ENCODE data around the gene ROMO1. TPM values are rescaled to one million over a fixed set of nuclear protein-coding genes. Genes with fewer than 3 reads are reported as not detected.

Gene ROMO1
- 100 to 1,000 TPM; 154 to 259 (median 192) TPM for total RNA-seq

GRCh38 chr20:35699127-35699956, at the start of gene ROMO1, which contains the start of gene NFS1:
ROMO1 (plus strand) TSS chr20:35699405; CDS start chr20:35699633, 228 bp downstream.
NFS1 (minus strand) TSS chr20:35699352; CDS start chr20:35699288, 64 bp downstream.
- Histone ChIP-seq H3K36me3 (peaks cover 0 to 52% (median 0%) of the 10 kb centered on the region in 3 donors), H3K4me1 (peaks cover 0 to 17% (median 2%) of the 10 kb centered on the region in 4 donors)
- DNase-seq: peak; percentile 82 to 94 (median 88)

GRCh38 chr20:35650632-35651031, 48.6 kb upstream of the ROMO1 start:
- Histone ChIP-seq H3K36me3 (peaks cover 0 to 31% (median 0%) of the 10 kb centered on the region in 3 donors), H3K4me1 (peaks cover 0 to 5% (median 0%) of the 10 kb centered on the region in 4 donors), H3K27me3 (no peaks in the 10 kb centered on the region), H3K9me3 (no peaks in the 10 kb centered on the region), H3K27ac (no peak overlapping the region), H3K4me3 (no peak overlapping the region)
- DNase-seq: no peak
- TF ChIP-seq POLR2A (IDR thresholded peaks at IDR 0.05) (no peak), CTCF (IDR thresholded peaks at IDR 0.05) (no peak)

More at GRCh38 chr20:35699127-35699956, at the start of gene ROMO1, which contains the start of gene NFS1:
- H3K27me3 ChIP-seq: no peaks in the 10 kb centered on the region
- no peaks in the 10 kb centered on the region for H3K9me3 ChIP-seq
- H3K4me3 ChIP-seq: peak within 1 kb of the TSS; percentile 77 to 95 (median 80)
- TF ChIP-seq POLR2A (IDR thresholded peaks at IDR 0.05) (peak; percentile 41 to 55), CTCF (IDR thresholded peaks at IDR 0.05) (peak in 3 of 6 experiments; percentile 11 to 31 (median 16))
- peak within 1 kb of the TSS; percentile 84 to 91 (median 89) for H3K27ac ChIP-seq

- no peak for DNase-seq
- Histone ChIP-seq H3K27ac (no peak overlapping the region), H3K27me3 (no peaks in the 10 kb centered on the region), H3K9me3 (no peaks in the 10 kb centered on the region), H3K4me3 (no peak overlapping the region), H3K4me1 (peaks cover 0 to 6% (median 0%) of the 10 kb centered on the region in 4 donors), H3K36me3 (peaks cover 0 to 36% (median 0%) of the 10 kb centered on the region in 3 donors)
- TF ChIP-seq CTCF (IDR thresholded peaks at IDR 0.05) (no peak), POLR2A (IDR thresholded peaks at IDR 0.05) (no peak)
Observed at GRCh38 chr20:35651958-35652357, 47.2 kb upstream of the ROMO1 start.

- H3K4me3 ChIP-seq: no peak overlapping the region
Observed at GRCh38 chr20:35652641-35653429, 46.4 kb upstream of the ROMO1 start.

More at GRCh38 chr20:35652641-35653429, 46.4 kb upstream of the ROMO1 start:
- H3K36me3 ChIP-seq: peaks cover 0 to 36% (median 0%) of the 10 kb centered on the region in 3 donors
- H3K4me1 ChIP-seq: peaks cover 0 to 14% (median 0%) of the 10 kb centered on the region in 4 donors
- TF ChIP-seq CTCF (IDR thresholded peaks at IDR 0.05) (no peak), POLR2A (IDR thresholded peaks at IDR 0.05) (no peak)
- no peaks in the 10 kb centered on the region for H3K27me3 ChIP-seq
- no peak overlapping the region for H3K27ac ChIP-seq
- no peaks in the 10 kb centered on the region for H3K9me3 ChIP-seq
- no peak for DNase-seq

All from Peyer's patch (tissue), 4 donors.